ENCODE data around the gene METTL25.

Gene METTL25

GRCh38 chr12:82407481-82407880 is 49.2 kb downstream of the METTL25 start:
- no peaks in the 10 kb centered on the region for H3K79me2 ChIP-seq (ENCODE audit: insufficient read depth, low read length)
- H3K9ac ChIP-seq (ENCODE audit: low read length), result no peak overlapping the region
- H3K27me3 ChIP-seq (ENCODE audit: low read length), result no peaks in the 10 kb centered on the region
- TF ChIP-seq EZH2phosphoT487 (conservative IDR thresholded peaks at IDR 0.05; ENCODE audit: low read length) (no peak), CTCF (IDR thresholded peaks at IDR 0.05; ENCODE audit: insufficient read depth, low read length, poor library complexity, severe bottlenecking) (no peak)
- no peaks in the 10 kb centered on the region for H3K9me3 ChIP-seq (ENCODE audit: insufficient read depth, low read length)
- no peak overlapping the region for H3K4me2 ChIP-seq (ENCODE audit: low read depth, low read length, poor library complexity, severe bottlenecking)
- H3F3A ChIP-seq (ENCODE audit: insufficient read depth), result no peaks in the 10 kb centered on the region; the same call in 1 of the 2 replicates
- H4K20me1 ChIP-seq (ENCODE audit: low read depth, low read length), result no peaks in the 10 kb centered on the region
- no peak overlapping the region for H2AFZ ChIP-seq (ENCODE audit: low read depth, low read length, severe bottlenecking)
- no peaks in the 10 kb centered on the region for H3K9me2 ChIP-seq (replicated peaks; ENCODE audit: insufficient read depth, low read length)
- no peak overlapping the region for H3K27ac ChIP-seq (ENCODE audit: low read depth, low read length)
- no peaks in the 10 kb centered on the region for H3K36me3 ChIP-seq (ENCODE audit: low read length)
- no peak overlapping the region for H3K4me3 ChIP-seq (ENCODE audit: insufficient read depth, low read length, poor library complexity, severe bottlenecking)

- no peak for TF ChIP-seq CTCF (IDR thresholded peaks at IDR 0.05; ENCODE audit: insufficient read depth, low read length, poor library complexity, severe bottlenecking)
- TF ChIP-seq EZH2phosphoT487 (conservative IDR thresholded peaks at IDR 0.05; ENCODE audit: low read length), result no peak
- no peaks in the 10 kb centered on the region for H3K9me3 ChIP-seq (ENCODE audit: insufficient read depth, low read length)
- no peaks in the 10 kb centered on the region for H3F3A ChIP-seq (ENCODE audit: insufficient read depth)
- no peaks in the 10 kb centered on the region for H4K20me1 ChIP-seq (ENCODE audit: low read depth, low read length)
- H3K27ac ChIP-seq (ENCODE audit: low read depth, low read length), result no peak overlapping the region
- no peaks in the 10 kb centered on the region for H3K79me2 ChIP-seq (ENCODE audit: insufficient read depth, low read length)
- H3K9me2 ChIP-seq (replicated peaks; ENCODE audit: insufficient read depth, low read length), result no peaks in the 10 kb centered on the region
- no peak overlapping the region for H3K4me3 ChIP-seq (ENCODE audit: insufficient read depth, low read length, poor library complexity, severe bottlenecking)
- no peaks in the 10 kb centered on the region for H3K27me3 ChIP-seq (ENCODE audit: low read length)
- no peak overlapping the region for H3K4me2 ChIP-seq (ENCODE audit: low read depth, low read length, poor library complexity, severe bottlenecking)
- H3K36me3 ChIP-seq (ENCODE audit: low read length), result no peaks in the 10 kb centered on the region
- no peak overlapping the region for H2AFZ ChIP-seq (ENCODE audit: low read depth, low read length, severe bottlenecking)
- no peak overlapping the region for H3K9ac ChIP-seq (ENCODE audit: low read length)
Measured at GRCh38 chr12:82408844-82409243, 50.5 kb downstream of the METTL25 start.

GRCh38 chr12:82411546-82412230 is 53.4 kb downstream of the METTL25 start:
- Histone ChIP-seq H2AFZ (ENCODE audit: low read depth, low read length, severe bottlenecking) (no peak overlapping the region), H3F3A (ENCODE audit: insufficient read depth) (no peaks in the 10 kb centered on the region), H3K4me3 (ENCODE audit: insufficient read depth, low read length, poor library complexity, severe bottlenecking) (no peak overlapping the region), H3K9ac (ENCODE audit: low read length) (no peak overlapping the region), H3K27ac (ENCODE audit: low read depth, low read length) (no peak overlapping the region), H3K9me3 (ENCODE audit: insufficient read depth, low read length) (no peaks in the 10 kb centered on the region), H4K20me1 (ENCODE audit: low read depth, low read length) (no peaks in the 10 kb centered on the region), H3K36me3 (ENCODE audit: low read length) (no peaks in the 10 kb centered on the region), H3K9me2 (replicated peaks; ENCODE audit: insufficient read depth, low read length) (no peaks in the 10 kb centered on the region), H3K27me3 (ENCODE audit: low read length) (no peaks in the 10 kb centered on the region), H3K79me2 (ENCODE audit: insufficient read depth, low read length) (no peaks in the 10 kb centered on the region), H3K4me2 (ENCODE audit: low read depth, low read length, poor library complexity, severe bottlenecking) (no peak overlapping the region)
- TF ChIP-seq EZH2phosphoT487 (conservative IDR thresholded peaks at IDR 0.05; ENCODE audit: low read length), result no peak
- no peak for TF ChIP-seq CTCF (IDR thresholded peaks at IDR 0.05; ENCODE audit: insufficient read depth, low read length, poor library complexity, severe bottlenecking)
